ENCODE measurements around the gene GAREM2.
"Not testable (repeated sequence)": the region's sequence is repeated elsewhere in the genome, so short reads cannot be mapped to it uniquely, and the experiment has no call there.

Gene GAREM2

GRCh38 chr2:26172871-26173775, at the start of gene GAREM2:
Gene GAREM2 (plus strand): TSS chr2:26173088. CDS start chr2:26173221, 133 bp downstream.
- DNase-seq (ENCODE audit: low read depth in 2 of 2), result no peak

GRCh38 chr2:26123426-26123825, 49.5 kb upstream of the GAREM2 start:
- no peak for DNase-seq (ENCODE audit: low read depth in 2 of 2)

DNA sequence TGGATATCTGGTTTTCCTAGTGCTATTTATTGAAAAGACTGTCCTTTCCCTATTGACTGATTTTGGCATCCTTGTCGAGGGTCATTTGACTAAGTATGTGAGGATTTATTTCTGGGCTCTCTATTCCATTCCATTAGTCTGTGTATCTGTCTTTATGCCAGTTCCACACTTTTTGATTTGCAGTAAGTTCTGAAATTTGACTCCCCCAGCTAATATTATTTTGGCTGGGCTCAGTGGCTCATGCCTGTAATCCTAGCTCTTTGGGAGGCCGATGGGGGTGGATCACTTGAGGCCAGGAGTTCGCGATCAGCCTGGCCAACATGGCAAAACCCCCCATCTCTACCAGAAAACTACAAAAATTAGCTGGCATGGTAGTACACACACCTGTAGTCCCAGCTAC, 46.8 kb upstream of the GAREM2 start:
- no peak for DNase-seq (ENCODE audit: low read depth in 2 of 2)

GRCh38 chr2:26128176-26128575, 44.7 kb upstream of the GAREM2 start:
- no peak for DNase-seq (ENCODE audit: low read depth in 2 of 2)

DNA sequence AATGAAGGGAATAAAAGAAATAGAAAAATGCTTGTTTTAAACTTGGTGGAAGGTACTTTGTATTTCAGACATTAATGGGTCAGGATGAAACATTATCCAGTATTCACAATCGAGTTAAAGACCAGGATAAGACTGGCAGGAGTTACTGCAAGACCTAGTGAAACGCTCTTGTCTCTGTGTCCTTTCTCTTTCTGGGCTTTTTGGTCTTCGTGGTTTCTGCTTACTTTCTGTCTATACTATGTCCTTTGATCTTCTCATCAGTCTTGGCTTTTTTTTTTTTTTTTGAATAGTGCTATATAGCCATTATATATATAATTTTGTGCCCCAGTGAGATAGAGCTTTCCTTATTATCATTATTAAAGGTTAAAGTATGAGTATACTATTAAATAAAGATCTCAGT, 42.1 kb upstream of the GAREM2 start:
- DNase-seq (ENCODE audit: low read depth in 2 of 2), result no peak

DNA sequence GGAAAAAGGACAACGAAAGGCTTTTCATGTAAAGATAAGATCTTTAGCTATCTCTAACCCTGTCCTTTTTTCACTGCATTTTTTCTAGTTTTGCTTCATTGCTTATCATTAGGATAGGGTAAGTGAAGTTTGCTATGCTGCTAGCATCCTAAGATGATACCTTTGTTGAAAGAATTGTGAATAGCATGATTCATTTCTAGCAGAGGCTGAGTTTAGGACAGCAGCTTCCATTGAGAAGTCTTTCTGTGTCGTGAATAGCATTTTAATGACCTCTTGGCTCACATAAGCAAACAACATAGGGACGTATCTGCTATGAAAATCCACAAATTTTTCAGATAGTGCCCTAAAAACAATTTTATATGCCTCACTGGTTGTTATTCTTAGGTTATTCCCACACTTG, 36.4 kb upstream of the GAREM2 start:
- no peak for DNase-seq (ENCODE audit: low read depth in 2 of 2)

- no peak for DNase-seq (ENCODE audit: low read depth in 2 of 2)
Observed at GRCh38 chr2:26139269-26140183, 33.4 kb upstream of the GAREM2 start.

DNA sequence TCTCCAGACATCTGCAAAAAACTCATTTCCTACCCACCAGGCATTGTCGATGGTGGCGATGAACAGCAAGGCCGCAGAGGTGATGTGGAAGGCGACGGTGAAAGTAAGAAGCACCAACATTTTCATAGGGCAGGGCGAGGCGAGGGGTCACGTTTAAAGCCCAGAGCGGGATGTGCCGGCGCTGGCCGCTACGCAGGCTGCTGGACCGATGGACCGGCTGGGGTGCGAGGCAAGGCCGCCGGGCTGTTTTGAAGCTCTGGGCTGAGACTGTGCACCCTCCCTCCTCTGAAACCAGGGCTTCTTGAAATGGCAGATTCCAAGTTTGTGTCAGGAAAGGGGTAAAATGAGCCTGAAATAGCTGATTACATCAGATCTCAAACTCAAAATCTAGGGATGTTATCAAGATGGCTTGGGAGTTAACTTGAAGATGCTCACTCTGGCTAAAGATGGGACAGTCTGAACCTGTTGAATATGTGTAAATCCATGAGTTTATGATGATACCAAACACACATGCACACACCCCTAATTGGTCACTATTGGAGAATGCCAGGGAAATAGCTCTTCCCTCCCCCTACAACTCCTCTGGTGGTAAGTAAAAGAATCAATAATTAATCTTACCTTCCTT, 31.6 kb upstream of the GAREM2 start:
- DNase-seq (ENCODE audit: low read depth in 2 of 2), result no peak

- no peak for DNase-seq (ENCODE audit: low read depth in 2 of 2)
Observed at GRCh38 chr2:26144031-26144430, 28.9 kb upstream of the GAREM2 start.

DNA sequence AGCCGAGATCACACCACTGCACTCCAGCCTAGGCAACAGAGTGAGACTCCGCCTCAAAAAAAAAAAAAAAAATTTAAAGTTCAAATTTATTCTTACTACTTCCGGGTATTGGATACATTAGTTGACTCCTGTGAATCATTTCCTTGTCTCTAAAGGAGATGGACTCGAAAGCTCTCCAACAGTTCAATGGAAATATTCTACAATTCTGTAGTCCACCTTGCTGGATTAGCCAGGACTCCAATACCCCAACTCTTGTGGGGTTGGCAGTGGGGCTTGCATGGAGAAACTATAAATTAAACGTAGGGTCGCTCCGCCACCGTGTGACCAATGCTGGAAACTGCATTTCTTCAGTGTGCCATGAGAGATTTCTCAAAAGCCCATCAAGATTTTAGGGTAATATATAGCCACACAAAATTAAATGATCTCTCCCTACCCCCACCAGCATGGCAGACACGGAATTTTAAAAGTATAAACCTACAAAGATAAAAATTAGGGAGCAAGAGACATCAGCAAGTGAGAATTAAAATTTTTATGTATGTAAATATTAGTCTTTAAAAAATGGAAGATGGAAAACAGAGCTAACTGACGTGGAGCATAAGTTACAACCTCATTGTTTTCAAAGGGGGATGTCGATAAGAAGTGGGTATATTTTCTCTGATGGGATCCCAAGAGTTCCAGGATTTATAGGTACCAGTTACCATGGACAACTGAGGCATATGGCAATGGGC, 27.8 kb upstream of the GAREM2 start:
- DNase-seq (ENCODE audit: low read depth in 2 of 2), result peak; percentile 0 to 43

DNA sequence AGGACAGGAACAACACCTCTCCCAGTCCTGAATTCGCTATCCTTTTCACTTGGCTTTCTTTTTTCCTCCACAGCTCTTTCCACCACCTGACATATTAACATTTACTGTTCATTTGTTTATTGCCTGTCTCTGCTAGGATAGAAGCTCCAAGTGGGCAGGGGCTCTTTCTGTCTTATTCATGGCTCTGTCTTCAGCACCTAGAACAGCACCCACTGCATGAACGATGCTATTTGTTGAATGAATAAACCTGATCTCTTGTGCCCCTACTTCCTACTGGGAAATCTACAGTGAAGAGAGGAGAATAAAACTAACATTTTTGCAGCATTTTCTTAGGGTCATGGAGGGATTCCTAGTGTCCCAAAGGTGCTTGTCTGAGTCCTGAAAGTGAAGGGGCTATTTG, 24.4 kb upstream of the GAREM2 start:
- DNase-seq (ENCODE audit: low read depth in 2 of 2), result no peak

GRCh38 chr2:26150243-26150642, 22.6 kb upstream of the GAREM2 start:
- no peak for DNase-seq (ENCODE audit: low read depth in 2 of 2)

DNA sequence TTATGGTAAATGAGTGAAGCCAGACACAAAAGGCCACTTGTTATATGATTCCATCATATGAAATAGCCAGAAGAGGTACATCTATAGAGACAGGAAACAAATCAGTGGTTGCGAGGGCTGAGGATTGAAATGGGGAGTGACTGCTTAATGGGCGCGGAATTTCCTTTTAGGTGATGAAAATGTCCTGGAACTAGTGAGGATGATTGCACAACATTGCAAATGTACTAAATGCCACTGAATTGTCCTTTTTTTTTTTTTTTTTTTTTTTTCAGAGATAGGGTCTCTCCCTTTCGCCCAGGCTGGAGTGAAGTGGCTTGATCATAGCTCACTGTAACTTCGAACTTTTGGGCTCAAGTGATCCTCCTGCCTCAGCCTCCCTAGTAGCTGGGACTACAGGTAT, 15.3 kb upstream of the GAREM2 start:
- no peak for DNase-seq (ENCODE audit: low read depth in 2 of 2)

DNA sequence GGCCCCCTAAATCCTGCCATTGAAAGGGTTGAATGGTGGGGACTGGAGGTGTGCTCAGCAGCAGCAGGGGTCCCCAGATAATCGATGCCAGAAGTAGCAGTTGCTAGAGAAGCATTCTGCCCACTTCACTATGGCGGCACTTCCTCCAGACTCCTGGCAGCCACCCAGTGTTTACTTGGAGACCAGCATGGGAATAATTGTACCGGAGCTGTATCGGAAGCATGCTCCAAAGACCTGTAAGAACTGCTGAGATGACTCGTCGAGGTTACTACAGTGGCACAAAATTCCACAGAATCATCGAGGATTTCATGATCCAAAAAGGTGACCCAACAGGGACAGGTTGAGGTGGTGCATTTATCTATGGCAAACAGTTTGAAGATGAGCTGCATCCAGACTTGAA, 11.0 kb upstream of the GAREM2 start:
- no peak for DNase-seq (ENCODE audit: low read depth in 2 of 2)

DNA sequence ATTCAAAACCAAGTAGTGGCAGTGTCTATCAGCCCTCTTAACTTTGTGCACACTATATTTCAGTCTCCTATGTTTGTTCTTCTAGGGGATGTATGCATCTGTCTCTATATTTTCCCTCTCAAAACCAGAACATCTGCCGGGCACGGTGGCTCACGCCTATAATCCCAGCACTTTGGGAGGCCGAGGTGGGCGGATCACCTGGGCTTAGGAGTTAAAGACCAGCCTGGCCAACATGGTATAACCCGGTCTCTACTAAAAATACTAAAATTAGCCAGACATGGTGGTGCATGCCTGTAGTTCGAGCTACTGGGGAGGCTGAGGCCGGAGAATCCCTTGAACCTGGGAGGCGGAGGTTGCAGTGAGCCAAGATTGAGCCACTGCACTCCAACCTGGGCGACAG, 9.9 kb upstream of the GAREM2 start:
- DNase-seq (ENCODE audit: low read depth in 2 of 2), result no peak

DNA sequence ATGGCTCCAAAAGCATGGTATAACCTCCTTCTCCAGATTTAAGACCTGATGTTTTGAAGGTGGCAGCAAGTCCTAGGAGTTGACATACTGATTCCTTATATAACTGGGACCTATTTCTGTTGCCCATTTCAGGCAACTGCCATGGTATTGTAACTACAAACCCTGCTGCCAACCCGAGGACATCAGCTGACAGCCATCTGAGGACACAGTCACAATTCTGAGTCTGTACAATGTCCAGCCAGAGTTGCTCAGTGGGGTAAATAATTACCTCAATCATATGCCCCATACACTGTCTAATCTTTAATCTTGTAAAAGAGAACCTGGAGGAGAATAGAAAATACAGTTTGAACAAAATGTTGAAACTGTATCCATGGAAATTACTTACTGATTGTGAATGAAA, 8.7 kb upstream of the GAREM2 start:
- DNase-seq (ENCODE audit: low read depth in 2 of 2), result no peak

DNA sequence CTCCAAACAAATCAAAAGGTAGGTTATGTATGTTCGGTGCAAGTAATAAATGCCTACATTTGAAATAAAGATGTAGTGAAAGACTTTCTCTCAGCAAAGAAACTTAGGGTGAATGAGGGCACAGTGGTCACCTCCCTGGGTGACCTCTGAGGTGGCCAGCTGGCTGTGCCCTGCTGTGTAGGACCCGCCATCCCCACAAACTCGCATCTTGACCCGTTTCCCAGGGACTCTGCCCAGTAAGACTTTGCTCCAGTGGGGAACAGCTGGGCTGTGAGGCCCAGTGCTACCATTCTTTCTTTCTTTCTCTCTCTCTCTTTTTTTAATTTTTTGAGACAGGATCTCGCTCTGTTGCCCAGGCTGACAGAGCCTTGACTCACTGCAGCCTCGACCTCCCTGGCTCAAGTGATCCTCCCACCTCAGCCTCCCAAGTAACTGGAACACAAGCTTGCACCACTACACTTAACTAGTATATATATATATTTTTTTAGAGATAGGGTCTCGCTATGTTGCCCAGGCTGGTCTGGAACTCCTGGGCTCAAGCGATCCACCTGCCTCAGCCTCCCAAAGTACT, 8.2 kb upstream of the GAREM2 start:
- DNase-seq (ENCODE audit: low read depth in 2 of 2), result no peak

DNA sequence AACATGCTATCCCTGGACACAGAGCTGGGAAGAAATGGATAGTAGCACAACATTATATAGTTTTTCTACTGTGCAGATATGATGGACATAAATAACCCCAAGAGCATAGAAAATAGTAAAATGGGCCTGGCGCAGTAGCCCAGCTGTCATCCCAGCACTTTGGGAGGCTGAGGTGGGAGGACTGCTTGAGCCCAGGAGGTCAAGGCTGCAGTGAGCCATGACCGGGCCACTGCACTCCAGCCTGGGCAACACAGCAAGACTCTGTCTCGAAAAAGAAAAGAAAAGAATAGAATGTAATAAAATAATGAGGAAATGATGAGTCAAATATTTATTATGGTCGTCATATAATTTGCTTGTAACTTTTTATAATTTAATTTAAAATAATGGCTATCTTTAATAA, 7.5 kb upstream of the GAREM2 start:
- DNase-seq (ENCODE audit: low read depth in 2 of 2), result no peak

DNA sequence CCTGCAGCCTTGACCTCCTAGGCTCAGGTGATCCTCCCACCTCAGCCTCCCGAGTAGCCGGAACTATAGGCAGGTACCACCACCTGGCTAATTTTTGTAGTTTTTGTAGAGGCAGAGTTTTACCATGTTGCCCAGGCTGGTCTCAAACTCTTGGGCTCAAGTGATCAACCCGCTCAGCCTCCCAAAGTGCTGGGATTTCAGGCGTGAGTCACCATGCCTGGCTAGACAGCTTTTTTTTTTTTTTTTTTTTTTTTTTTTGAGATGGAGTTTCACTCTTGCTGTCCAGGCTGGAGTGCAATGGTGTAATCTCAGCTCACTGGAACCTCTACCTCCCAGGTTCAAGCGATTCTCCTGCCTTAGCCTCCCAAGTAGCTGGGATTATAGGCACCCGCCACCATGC, 6.3 kb upstream of the GAREM2 start:
- DNase-seq (ENCODE audit: low read depth in 2 of 2), result not testable (repeated sequence)

- no peak for DNase-seq (ENCODE audit: low read depth in 2 of 2)
Observed at GRCh38 chr2:26168785-26169184, 4.1 kb upstream of the GAREM2 start.

DNA sequence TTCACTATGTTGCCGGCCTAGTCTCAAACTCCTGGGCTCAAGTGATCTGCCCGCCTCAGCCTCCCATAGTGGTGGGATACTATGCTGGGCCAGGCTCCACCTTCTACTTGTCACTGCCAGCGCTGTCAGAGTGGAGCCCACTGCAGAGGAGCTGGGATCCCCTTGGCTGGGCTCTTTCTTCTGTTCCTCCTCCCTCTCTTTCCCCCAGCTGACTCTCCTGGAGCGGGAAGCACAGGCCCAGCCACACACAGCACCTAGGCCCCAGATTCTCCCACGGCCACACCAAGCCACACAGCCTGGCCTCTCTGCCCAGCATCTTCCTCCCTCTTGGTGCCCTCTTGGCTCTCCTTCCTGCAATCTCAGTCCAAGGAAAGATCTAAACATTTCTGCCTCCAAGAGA, 3.7 kb upstream of the GAREM2 start:
- DNase-seq (ENCODE audit: low read depth in 2 of 2), result no peak

Data from stimulated activated CD4-positive, alpha-beta T cell treated with anti-CD3 and anti-CD28 coated beads, Interleukin-1b, Interleukin-23, amount 100 ng/mL, for 1 hour (primary cell).